Liver (tissue), 9 donors: ENCODE data around the gene CACNA1E. TPM values are rescaled to one million over a fixed set of nuclear protein-coding genes. Genes with fewer than 3 reads are reported as not detected.

Source experiments
- DNase-seq: peaks from one replicate; pipeline ENCODE4 v3.0.0-alpha.2; 2017; ENCODE audit warnings: low spot score
- H3K27ac ChIP-seq, 2 donors: one replicate each; pipeline ENCODE4 v1.7.0; 2013; ENCODE audit warnings: inconsistent platforms in 2 of 2, low read length in 2 of 2, control low read depth in 1 of 2, low read depth in 1 of 2, mild to moderate bottlenecking in 1 of 2
- H3K27me3 ChIP-seq, 4 donors: one replicate each; pipeline versions ENCODE4 v1.6.1 to v1.7.0; 2013; ENCODE audit warnings: low read length in 3 of 4, inconsistent platforms in 1 of 4, mild to moderate bottlenecking in 1 of 4, moderate library complexity in 1 of 4; ENCODE audit not compliant: control insufficient read depth in 4 of 4, insufficient read depth in 4 of 4
- H3K36me3 ChIP-seq, 4 donors: one replicate each; pipeline versions ENCODE4 v1.6.1 to v1.7.0; 2013; ENCODE audit warnings: low read length in 3 of 4, mild to moderate bottlenecking in 3 of 4, low read depth in 1 of 4, moderate library complexity in 1 of 4; ENCODE audit not compliant: control insufficient read depth in 4 of 4, insufficient read depth in 3 of 4
- H3K4me1 ChIP-seq, 4 donors: one replicate each; pipeline versions ENCODE4 v1.6.1 to v1.7.0; 2013; ENCODE audit warnings: low read length in 3 of 4, mild to moderate bottlenecking in 3 of 4, moderate library complexity in 1 of 4; ENCODE audit not compliant: control insufficient read depth in 4 of 4, insufficient read depth in 4 of 4
- H3K4me3 ChIP-seq, 3 donors: one replicate each; pipeline versions ENCODE4 v1.6.1 to v1.7.0; 2013; ENCODE audit warnings: low read length in 3 of 3, control low read depth in 1 of 3, low read depth in 1 of 3, mild to moderate bottlenecking in 1 of 3
- H3K9ac ChIP-seq, 2 donors: one replicate each; pipeline ENCODE4 v1.7.0; 2013; ENCODE audit warnings: low read length in 2 of 2, mild to moderate bottlenecking in 2 of 2, moderate library complexity in 2 of 2, control low read depth in 1 of 2, low read depth in 1 of 2
- H3K9me3 ChIP-seq, 4 donors: one replicate each; pipeline versions ENCODE4 v1.6.1 to v1.7.0; 2013; ENCODE audit warnings: low read length in 3 of 4; ENCODE audit not compliant: control insufficient read depth in 4 of 4
- ATF3 ChIP-seq: IDR thresholded peaks from 2 replicates; pipeline ENCODE4 v1.6.1; 2016; ENCODE audit warnings: antibody characterized with exemption
- CTCF ChIP-seq: fragments of 150-350 bp; IDR thresholded peaks from 2 replicates; pipeline ENCODE4 v1.5.1; 2017; ENCODE audit warnings: improper control_type of control experiment, low read depth, low read length; ENCODE audit not compliant: missing input control
- EGR1 ChIP-seq, 2 donors: IDR thresholded peaks; 2 replicates each; pipeline ENCODE4 v1.6.1; 2016 to 2018; ENCODE audit warnings: antibody characterized with exemption in 2 of 2, low read depth in 2 of 2
- FOXA1 ChIP-seq: IDR thresholded peaks from 2 replicates; pipeline ENCODE4 v1.6.1; 2016; ENCODE audit warnings: antibody characterized with exemption
- FOXA2 ChIP-seq: IDR thresholded peaks from 2 replicates; pipeline ENCODE4 v1.6.1; 2016; ENCODE audit warnings: antibody characterized with exemption
- GABPA ChIP-seq, 2 donors: IDR thresholded peaks in 1 of 2; conservative IDR thresholded peaks in 1 of 2; 2 replicates each; pipeline ENCODE4 v1.6.1; 2016; ENCODE audit warnings: antibody characterized with exemption in 2 of 2, mild to moderate bottlenecking in 1 of 2, moderate library complexity in 1 of 2
- HNF4A ChIP-seq, 2 donors: conservative IDR thresholded peaks; 2 replicates each; pipeline ENCODE4 v1.6.1; 2016; ENCODE audit warnings: antibody characterized with exemption in 2 of 2, mild to moderate bottlenecking in 2 of 2
- HNF4G ChIP-seq: IDR thresholded peaks from 2 replicates; pipeline ENCODE4 v1.6.1; 2016; ENCODE audit warnings: antibody characterized with exemption
- JUND ChIP-seq, 2 donors: IDR thresholded peaks; 2 replicates each; pipeline ENCODE4 v1.6.1; 2016; ENCODE audit warnings: antibody characterized with exemption in 2 of 2
- MAX ChIP-seq: IDR thresholded peaks from 2 replicates; pipeline ENCODE4 v1.6.1; 2016; ENCODE audit warnings: antibody characterized with exemption
- NR2F2 ChIP-seq: IDR thresholded peaks from 2 replicates; pipeline ENCODE4 v1.6.1; 2016; ENCODE audit warnings: antibody characterized with exemption
- RAD21 ChIP-seq, 2 donors: IDR thresholded peaks; 2 replicates each; pipeline ENCODE4 v1.6.1; 2016; ENCODE audit warnings: antibody characterized with exemption in 2 of 2, mild to moderate bottlenecking in 2 of 2
- REST ChIP-seq: IDR thresholded peaks from 2 replicates; pipeline ENCODE4 v1.6.1; 2016; ENCODE audit warnings: antibody characterized with exemption, mild to moderate bottlenecking
- RXRA ChIP-seq, 2 donors: IDR thresholded peaks; 2 replicates each; pipeline ENCODE4 v1.6.1; 2017 to 2018; ENCODE audit warnings: antibody characterized with exemption in 2 of 2, mild to moderate bottlenecking in 1 of 2
- SP1 ChIP-seq: IDR thresholded peaks from 2 replicates; pipeline ENCODE4 v1.6.1; 2018; ENCODE audit warnings: antibody characterized with exemption, mild to moderate bottlenecking
- TAF1 ChIP-seq: conservative IDR thresholded peaks from 2 replicates; pipeline ENCODE4 v1.6.1; 2016; ENCODE audit warnings: antibody characterized with exemption, mild to moderate bottlenecking
- YY1 ChIP-seq: IDR thresholded peaks from 2 replicates; pipeline ENCODE4 v1.6.1; 2016; ENCODE audit warnings: antibody characterized with exemption, mild to moderate bottlenecking
- ZBTB33 ChIP-seq: IDR thresholded peaks from 2 replicates; pipeline ENCODE4 v1.6.1; 2016; ENCODE audit warnings: antibody characterized with exemption
- WGBS: extraction: QIAGEN DNeasy Blood & Tissue Kit; methylation state at CpG from one replicate; pipeline ENCODE4 v1.1.7; 2013; 5-methylcytosine and 5-hydroxymethylcytosine counted together
- polyA plus RNA-seq, 2 donors: library from polyadenylated mRNA; stranded (reverse) in 1 of 2; unstranded in 1 of 2; fragments of 200-250 nt in 1 of 2; fragments of >200 nt in 1 of 2; fragmentation: Nextera tagmentation in 1 of 2; extraction: Ambion mirVana in 1 of 2; gene quantifications; one replicate each; pipeline versions ENCODE4 v1.2.1 to v1.2.3, GENCODE V29; 2013 to 2015
- total RNA-seq, 2 donors: library from RNA; depleted of rRNA; stranded (reverse); fragments of >200 nt; gene quantifications; one replicate each; pipeline ENCODE4 v1.2.3, GENCODE V29; 2014
- donor health status: healthy.
- donor health status: healthy.
- donor health status: healthy.
- donor health status: healthy.
- donor health status: healthy.

CACNA1E gene
- total and polyA plus RNA-seq, 4 donors = under 0.01 to 0.08 (median 0.01) TPM; not detected in 1

- DNase-seq = no peak
- WGBS = 92% methylated on average over 5 of the region's 5 CpGs
- no peaks in the 10 kb centered on the region for H3K9me3 ChIP-seq
- H3K27ac ChIP-seq = no peak overlapping the region
- no peaks in the 10 kb centered on the region for H3K36me3 ChIP-seq
- H3K4me1 ChIP-seq = no peaks in the 10 kb centered on the region
- H3K9ac ChIP-seq = no peak overlapping the region
- H3K27me3 ChIP-seq = no peaks in the 10 kb centered on the region
- H3K4me3 ChIP-seq = no peak overlapping the region
- TF ChIP-seq RXRA (IDR thresholded peaks at IDR 0.05) (no peak), ATF3 (no peak), SP1 (no peak), FOXA1 (no peak), YY1 (no peak), HNF4A (conservative IDR thresholded peaks at IDR 0.05) (no peak), TAF1 (no peak), GABPA (IDR thresholded peaks at IDR 0.05 in 1 of 2, conservative IDR thresholded peaks at IDR 0.05 in 1 of 2) (no peak), MAX (no peak), JUND (IDR thresholded peaks at IDR 0.05) (no peak), HNF4G (no peak), ZBTB33 (no peak), CTCF (no peak), RAD21 (IDR thresholded peaks at IDR 0.05) (no peak)
Observed at GRCh38 chr1:181594553-181594952, 111.2 kb downstream of the CACNA1E start.

- Histone ChIP-seq H3K27me3 (no peaks in the 10 kb centered on the region), H3K9ac (no peak overlapping the region), H3K36me3 (no peaks in the 10 kb centered on the region), H3K4me1 (no peaks in the 10 kb centered on the region), H3K9me3 (no peaks in the 10 kb centered on the region), H3K27ac (no peak overlapping the region), H3K4me3 (no peak overlapping the region)
- TF ChIP-seq HNF4G (no peak), HNF4A (conservative IDR thresholded peaks at IDR 0.05) (no peak), FOXA2 (no peak), RAD21 (IDR thresholded peaks at IDR 0.05) (no peak), MAX (no peak), CTCF (no peak), ATF3 (no peak), REST (no peak), EGR1 (IDR thresholded peaks at IDR 0.05; ENCODE audit: low read depth in 2 of 2) (no peak), YY1 (no peak), NR2F2 (no peak), TAF1 (no peak), FOXA1 (no peak), GABPA (IDR thresholded peaks at IDR 0.05 in 1 of 2, conservative IDR thresholded peaks at IDR 0.05 in 1 of 2) (no peak), JUND (IDR thresholded peaks at IDR 0.05) (no peak), RXRA (IDR thresholded peaks at IDR 0.05) (no peak), ZBTB33 (no peak), SP1 (no peak)
- no peak for DNase-seq
- WGBS = 77% methylated on average over 6 of the region's 6 CpGs
Observed at GRCh38 chr1:181595234-181595633, 111.9 kb downstream of the CACNA1E start.
